Measurements from ENCODE around the gene SYVN1. TPM values are rescaled to one million over a fixed set of nuclear protein-coding genes. Genes with fewer than 3 reads are reported as not detected.

The SYVN1 gene
- total and polyA plus RNA-seq, 9 donors: 10.0 to 53.4 (median 40.8) TPM

- H3K36me3 ChIP-seq (ENCODE audit: control insufficient read depth, insufficient read depth, low read length): no peaks in the 10 kb centered on the region
These were observed 34.9 kb upstream of the SYVN1 start for GRCh38 chr11:65169164-65169641.

DNA sequence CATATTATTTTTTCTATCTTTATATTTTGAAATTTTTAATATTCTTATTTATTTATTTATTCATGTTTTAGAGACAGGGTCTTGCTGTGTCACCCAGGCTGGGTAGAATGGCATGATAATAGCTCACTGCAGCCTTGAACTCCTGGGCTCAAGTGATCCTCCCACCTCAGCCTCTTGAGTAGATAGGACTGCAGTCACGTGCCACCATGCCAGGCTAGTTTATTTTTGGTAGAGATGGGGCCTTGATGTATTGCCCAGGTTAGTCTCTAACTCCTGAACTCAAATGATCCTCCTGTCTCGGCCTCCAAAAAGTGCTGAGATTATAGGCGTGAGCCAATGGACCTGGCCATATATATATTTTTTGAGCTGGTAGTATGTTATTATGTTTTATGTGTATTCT, 33.3 kb upstream of the SYVN1 start:
- no peak for DNase-seq
- Histone ChIP-seq H3K4me3 (ENCODE audit: low read length) (no peak overlapping the region), H3K36me3 (ENCODE audit: control insufficient read depth, insufficient read depth, low read length) (no peaks in the 10 kb centered on the region), H3K27me3 (ENCODE audit: control insufficient read depth, insufficient read depth, low read length) (peaks cover 3% of the 10 kb centered on the region), H3K9me3 (replicated peaks; ENCODE audit: control insufficient read depth, low read depth, low read length) (no peaks in the 10 kb centered on the region), H3K27ac (ENCODE audit: low read length) (no peak overlapping the region), H3K4me1 (ENCODE audit: control insufficient read depth, insufficient read depth, low read length) (no peaks in the 10 kb centered on the region)
- WGBS (ENCODE audit: insufficient coverage): no CpG with 5 or more reads among the region's 3 CpGs

More at GRCh38 chr11:65169164-65169641, 34.9 kb upstream of the SYVN1 start:
- Histone ChIP-seq H3K27me3 (ENCODE audit: control insufficient read depth, insufficient read depth, low read length) (peaks cover 3% of the 10 kb centered on the region), H3K9me3 (replicated peaks; ENCODE audit: control insufficient read depth, low read depth, low read length) (no peaks in the 10 kb centered on the region), H3K27ac (ENCODE audit: low read length) (no peak overlapping the region), H3K4me1 (ENCODE audit: control insufficient read depth, insufficient read depth, low read length) (no peaks in the 10 kb centered on the region), H3K4me3 (ENCODE audit: low read length) (no peak overlapping the region)
- no peak for DNase-seq
- 46% methylated on average over 2 of the region's 11 CpGs for WGBS (ENCODE audit: insufficient coverage)

DNA sequence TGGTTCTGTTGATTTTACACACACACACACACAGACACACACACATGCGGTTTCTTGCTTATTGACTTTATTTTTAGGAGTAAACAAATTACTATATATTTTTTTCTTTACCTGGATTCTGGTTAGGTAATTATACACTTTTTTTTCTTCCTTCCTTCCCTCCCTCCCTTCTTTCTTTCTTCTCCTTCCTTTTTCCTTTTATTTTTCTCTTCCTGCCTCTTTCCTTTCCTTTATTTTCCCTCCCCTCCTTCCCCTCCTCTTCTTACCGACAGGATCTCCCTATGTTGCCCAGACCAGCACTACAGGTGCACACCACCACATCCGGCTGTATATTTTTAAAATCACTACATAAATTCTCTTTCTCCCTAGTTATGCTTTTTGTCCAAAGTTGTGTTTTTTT, 32.6 kb upstream of the SYVN1 start:
- Histone ChIP-seq H3K27ac (ENCODE audit: low read length) (no peak overlapping the region), H3K9me3 (replicated peaks; ENCODE audit: control insufficient read depth, low read depth, low read length) (no peaks in the 10 kb centered on the region), H3K36me3 (ENCODE audit: control insufficient read depth, insufficient read depth, low read length) (no peaks in the 10 kb centered on the region), H3K4me3 (ENCODE audit: low read length) (no peak overlapping the region), H3K4me1 (ENCODE audit: control insufficient read depth, insufficient read depth, low read length) (no peaks in the 10 kb centered on the region), H3K27me3 (ENCODE audit: control insufficient read depth, insufficient read depth, low read length) (peaks cover 3% of the 10 kb centered on the region)
- DNase-seq: no peak
- no CpG with 5 or more reads among the region's 3 CpGs for WGBS (ENCODE audit: insufficient coverage)

DNA sequence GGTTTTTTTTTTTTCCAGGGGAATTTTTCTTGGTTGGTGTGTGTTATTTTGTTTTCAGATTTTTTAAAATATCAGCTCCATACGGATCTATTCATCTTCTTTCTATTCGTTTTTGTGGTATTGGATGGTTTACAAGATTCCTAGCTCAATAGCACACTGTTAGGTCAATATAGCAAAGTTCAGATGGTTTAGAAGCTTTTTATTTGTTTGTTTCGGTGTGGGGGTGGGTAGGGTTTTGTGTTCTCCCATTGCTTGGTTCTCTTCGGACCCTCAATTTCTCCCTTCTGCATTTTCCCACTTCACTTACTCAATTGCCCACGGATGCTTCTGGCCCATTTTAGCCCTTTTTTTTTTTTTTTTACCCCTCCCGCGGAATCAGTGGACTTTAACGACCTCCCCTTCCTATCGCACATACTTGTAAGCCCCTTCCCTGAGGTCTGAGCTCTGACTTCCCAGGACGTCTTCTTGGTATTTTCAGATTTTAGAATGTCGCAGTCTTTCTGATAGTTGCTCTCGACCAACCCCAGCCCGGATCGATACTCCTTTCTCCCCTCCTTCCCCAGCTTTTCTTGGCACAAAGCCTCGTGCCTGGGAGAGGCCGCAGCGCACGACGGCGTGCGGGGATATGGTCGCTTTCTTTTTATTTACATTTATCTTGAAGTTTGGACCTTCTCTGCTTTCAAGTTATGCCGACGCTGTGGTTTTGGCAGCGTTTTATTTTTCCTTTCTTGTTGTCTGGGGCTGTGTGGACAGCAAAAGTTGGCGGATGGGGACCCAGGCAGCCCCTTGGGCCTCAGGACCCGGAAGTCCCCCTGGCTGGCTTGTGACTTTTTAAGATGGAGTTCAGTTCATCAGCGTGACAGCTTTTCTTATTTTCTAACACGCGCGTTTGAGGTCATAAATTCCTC, 31.3 kb upstream of the SYVN1 start:
- no peak overlapping the region for H3K27ac ChIP-seq (ENCODE audit: low read length)
- H3K9me3 ChIP-seq (replicated peaks; ENCODE audit: control insufficient read depth, low read depth, low read length): no peaks in the 10 kb centered on the region
- H3K36me3 ChIP-seq (ENCODE audit: control insufficient read depth, insufficient read depth, low read length): no peaks in the 10 kb centered on the region
- H3K27me3 ChIP-seq (ENCODE audit: control insufficient read depth, insufficient read depth, low read length): peaks cover 3% of the 10 kb centered on the region
- 28% methylated on average over 8 of the region's 31 CpGs for WGBS (ENCODE audit: insufficient coverage)
- H3K4me1 ChIP-seq (ENCODE audit: control insufficient read depth, insufficient read depth, low read length): no peaks in the 10 kb centered on the region
- DNase-seq: peak; percentile 52
- H3K4me3 ChIP-seq (ENCODE audit: low read length): no peak overlapping the region

DNA sequence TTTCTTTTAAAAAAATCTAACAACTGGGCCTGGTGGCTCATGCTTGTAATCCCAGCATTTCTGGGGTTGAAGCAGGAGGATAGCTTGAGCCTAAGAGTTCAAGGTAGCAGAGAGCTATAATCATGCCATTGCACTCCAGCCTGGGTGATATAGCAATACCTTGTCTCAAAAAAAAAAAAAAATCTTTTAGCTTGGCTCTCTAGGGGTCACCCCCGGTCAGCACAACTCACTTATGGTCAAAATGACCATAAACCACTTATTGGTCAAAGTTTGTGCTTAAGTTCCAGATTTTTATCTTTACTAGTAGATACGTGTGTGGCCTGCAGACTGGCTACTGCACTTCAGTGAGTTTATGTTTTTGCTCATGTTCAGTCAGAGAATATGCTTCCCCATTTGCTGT, 29.4 kb upstream of the SYVN1 start:
- H3K4me1 ChIP-seq (ENCODE audit: control insufficient read depth, insufficient read depth, low read length): no peaks in the 10 kb centered on the region
- H3K27ac ChIP-seq (ENCODE audit: low read length): no peak overlapping the region
- no peak for DNase-seq
- WGBS (ENCODE audit: insufficient coverage): no CpG with 5 or more reads among the region's 2 CpGs
- H3K27me3 ChIP-seq (ENCODE audit: control insufficient read depth, insufficient read depth, low read length): peaks cover 5% of the 10 kb centered on the region
- no peak overlapping the region for H3K4me3 ChIP-seq (ENCODE audit: low read length)
- H3K9me3 ChIP-seq (replicated peaks; ENCODE audit: control insufficient read depth, low read depth, low read length): no peaks in the 10 kb centered on the region
- no peaks in the 10 kb centered on the region for H3K36me3 ChIP-seq (ENCODE audit: control insufficient read depth, insufficient read depth, low read length)

DNA sequence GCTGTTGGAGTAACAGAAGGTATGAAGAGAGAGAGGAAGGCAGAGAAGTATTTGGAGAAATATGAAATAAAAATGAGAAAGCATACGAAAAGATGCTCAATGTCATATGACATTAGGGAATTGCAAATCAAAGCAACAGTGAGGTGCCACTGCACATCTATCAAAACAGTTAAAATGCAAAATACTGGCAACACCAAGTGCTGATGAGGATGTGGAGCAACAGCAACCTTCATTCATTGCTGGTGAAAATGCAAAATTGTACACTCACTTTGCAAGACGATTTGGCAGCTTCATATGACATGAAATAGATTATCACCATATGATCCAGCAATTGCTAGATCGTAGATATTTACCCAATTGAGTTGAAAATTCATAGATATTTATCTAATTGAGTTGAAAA, 26.3 kb upstream of the SYVN1 start:
- H3K27me3 ChIP-seq (ENCODE audit: control insufficient read depth, insufficient read depth, low read length): peaks cover 2% of the 10 kb centered on the region
- no peak overlapping the region for H3K27ac ChIP-seq (ENCODE audit: low read length)
- no peak overlapping the region for H3K4me3 ChIP-seq (ENCODE audit: low read length)
- no peaks in the 10 kb centered on the region for H3K4me1 ChIP-seq (ENCODE audit: control insufficient read depth, insufficient read depth, low read length)
- H3K36me3 ChIP-seq (ENCODE audit: control insufficient read depth, insufficient read depth, low read length): no peaks in the 10 kb centered on the region
- no peaks in the 10 kb centered on the region for H3K9me3 ChIP-seq (replicated peaks; ENCODE audit: control insufficient read depth, low read depth, low read length)
- no peak for DNase-seq
- WGBS (ENCODE audit: insufficient coverage): no CpG with 5 or more reads among the region's 3 CpGs

DNA sequence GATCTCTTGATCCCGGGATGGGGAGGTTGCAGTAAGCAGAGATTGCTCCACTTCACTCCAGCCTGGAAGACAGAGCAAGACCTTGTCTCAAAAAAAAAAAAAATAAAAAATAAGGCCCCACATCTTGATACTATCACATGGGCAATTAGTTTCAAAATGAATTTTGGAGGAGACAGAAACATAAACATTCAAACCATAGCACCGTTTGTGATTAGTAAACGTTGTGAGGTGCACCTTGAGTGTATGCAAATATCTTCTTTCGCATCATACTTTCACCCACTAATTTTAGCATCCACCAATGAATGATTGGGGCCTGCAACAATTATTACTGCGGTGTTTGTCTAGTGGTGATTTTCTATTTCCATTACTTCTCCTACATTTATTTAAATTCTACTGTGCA, 24.7 kb upstream of the SYVN1 start:
- Histone ChIP-seq H3K4me1 (ENCODE audit: control insufficient read depth, insufficient read depth, low read length) (no peaks in the 10 kb centered on the region), H3K27me3 (ENCODE audit: control insufficient read depth, insufficient read depth, low read length) (peaks cover 2% of the 10 kb centered on the region), H3K36me3 (ENCODE audit: control insufficient read depth, insufficient read depth, low read length) (no peaks in the 10 kb centered on the region), H3K27ac (ENCODE audit: low read length) (no peak overlapping the region), H3K4me3 (ENCODE audit: low read length) (no peak overlapping the region), H3K9me3 (replicated peaks; ENCODE audit: control insufficient read depth, low read depth, low read length) (no peaks in the 10 kb centered on the region)
- DNase-seq: no peak
- WGBS (ENCODE audit: insufficient coverage): no CpG with 5 or more reads among the region's 5 CpGs

DNA sequence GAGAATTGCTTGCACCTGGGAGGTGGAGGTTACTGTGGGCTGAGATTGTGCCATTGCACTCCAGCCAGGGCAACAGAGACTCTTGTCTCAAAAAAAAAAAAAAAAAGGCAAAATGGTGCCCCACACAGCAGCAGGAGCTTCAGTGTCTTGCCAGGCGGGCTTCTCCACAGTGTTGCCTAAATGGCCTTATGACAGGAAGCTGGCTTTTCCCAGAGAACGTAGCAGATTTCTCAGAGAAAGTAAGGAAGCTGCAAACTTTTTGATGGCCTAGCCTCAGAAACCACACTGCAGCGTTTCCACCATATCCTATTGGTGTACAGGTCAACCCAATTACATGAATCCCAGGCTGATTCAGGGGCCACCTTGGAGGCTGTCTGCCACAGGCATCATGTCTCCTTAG, 23.0 kb upstream of the SYVN1 start:
- 65% methylated on average over 3 of the region's 3 CpGs for WGBS (ENCODE audit: insufficient coverage)
- Histone ChIP-seq H3K4me1 (ENCODE audit: control insufficient read depth, insufficient read depth, low read length) (no peaks in the 10 kb centered on the region), H3K27ac (ENCODE audit: low read length) (no peak overlapping the region), H3K27me3 (ENCODE audit: control insufficient read depth, insufficient read depth, low read length) (peaks cover 5% of the 10 kb centered on the region), H3K36me3 (ENCODE audit: control insufficient read depth, insufficient read depth, low read length) (no peaks in the 10 kb centered on the region), H3K9me3 (replicated peaks; ENCODE audit: control insufficient read depth, low read depth, low read length) (no peaks in the 10 kb centered on the region), H3K4me3 (ENCODE audit: low read length) (no peak overlapping the region)
- no peak for DNase-seq

GRCh38 chr11:65156926-65157325, 22.6 kb upstream of the SYVN1 start:
- no peak for DNase-seq
- Histone ChIP-seq H3K9me3 (replicated peaks; ENCODE audit: control insufficient read depth, low read depth, low read length) (no peaks in the 10 kb centered on the region), H3K4me1 (ENCODE audit: control insufficient read depth, insufficient read depth, low read length) (no peaks in the 10 kb centered on the region), H3K36me3 (ENCODE audit: control insufficient read depth, insufficient read depth, low read length) (no peaks in the 10 kb centered on the region), H3K27ac (ENCODE audit: low read length) (no peak overlapping the region), H3K27me3 (ENCODE audit: control insufficient read depth, insufficient read depth, low read length) (peaks cover 5% of the 10 kb centered on the region), H3K4me3 (ENCODE audit: low read length) (no peak overlapping the region)
- 89% methylated on average over 3 of the region's 3 CpGs for WGBS (ENCODE audit: insufficient coverage)

GRCh38 chr11:65156256-65156655, 21.9 kb upstream of the SYVN1 start:
- Histone ChIP-seq H3K4me3 (ENCODE audit: low read length) (no peak overlapping the region), H3K9me3 (replicated peaks; ENCODE audit: control insufficient read depth, low read depth, low read length) (no peaks in the 10 kb centered on the region), H3K4me1 (ENCODE audit: control insufficient read depth, insufficient read depth, low read length) (no peaks in the 10 kb centered on the region), H3K27ac (ENCODE audit: low read length) (no peak overlapping the region), H3K36me3 (ENCODE audit: control insufficient read depth, insufficient read depth, low read length) (no peaks in the 10 kb centered on the region), H3K27me3 (ENCODE audit: control insufficient read depth, insufficient read depth, low read length) (peaks cover 5% of the 10 kb centered on the region)
- WGBS (ENCODE audit: insufficient coverage): no CpG with 5 or more reads among the region's 3 CpGs
- DNase-seq: no peak

Data from muscle of leg (tissue), 11 donors.